T-helper 17 cell (primary cell): ENCODE measurements around the gene OBSCN. TPM values are rescaled to one million over a fixed set of nuclear protein-coding genes. Genes with fewer than 3 reads are reported as not detected.
"Not testable (repeated sequence)": the region's sequence is repeated elsewhere in the genome, so short reads cannot be mapped to it uniquely, and the experiment has no call there.

Experiments used
- ATAC-seq: fragments of 150-1000 bp; cut with Tn5 transposase; 2 replicates; pipeline ENCODE4 v1.10.0; 2021; ENCODE audit warnings: mild to moderate bottlenecking, moderate library complexity
- DNase-seq, 3 donors: peaks; one replicate each; pipeline versions ENCODE4 v3.0.0 to v3.0.0-alpha.2; 2020 to 2021
- H3K9me3 ChIP-seq: one replicate; pipeline ENCODE4 v1.7.0; 2013; ENCODE audit warnings: low read length, mild to moderate bottlenecking; ENCODE audit not compliant: control insufficient read depth, poor library complexity, severe bottlenecking
- H3K27ac Mint-ChIP-seq: one replicate; pipeline ENCODE4 v1.8.0; 2022; ENCODE audit warnings: mild to moderate bottlenecking, moderate library complexity, mixed read lengths
- H3K27me3 Mint-ChIP-seq: one replicate; pipeline ENCODE4 v1.8.0; 2022; ENCODE audit warnings: mixed read lengths
- H3K36me3 Mint-ChIP-seq: one replicate; pipeline ENCODE4 v1.8.0; 2022; ENCODE audit warnings: low read depth, mixed read lengths
- H3K4me1 Mint-ChIP-seq: one replicate; pipeline ENCODE4 v1.8.0; 2022; ENCODE audit warnings: mild to moderate bottlenecking, mixed read lengths
- H3K4me3 Mint-ChIP-seq: one replicate; pipeline ENCODE4 v1.8.0; 2022; ENCODE audit warnings: mild to moderate bottlenecking, moderate library complexity, mixed read lengths
- total RNA-seq, 4 donors: library from RNA in 2 of 4; stranded (reverse) in 2 of 4; gene quantifications; one replicate each; pipeline ENCODE4 v1.2.3 and lab custom pipeline; 2022 to 2026

The OBSCN gene
- total RNA-seq, 2 donors from 2014 or later = 23.1 to 34.2 TPM

DNA sequence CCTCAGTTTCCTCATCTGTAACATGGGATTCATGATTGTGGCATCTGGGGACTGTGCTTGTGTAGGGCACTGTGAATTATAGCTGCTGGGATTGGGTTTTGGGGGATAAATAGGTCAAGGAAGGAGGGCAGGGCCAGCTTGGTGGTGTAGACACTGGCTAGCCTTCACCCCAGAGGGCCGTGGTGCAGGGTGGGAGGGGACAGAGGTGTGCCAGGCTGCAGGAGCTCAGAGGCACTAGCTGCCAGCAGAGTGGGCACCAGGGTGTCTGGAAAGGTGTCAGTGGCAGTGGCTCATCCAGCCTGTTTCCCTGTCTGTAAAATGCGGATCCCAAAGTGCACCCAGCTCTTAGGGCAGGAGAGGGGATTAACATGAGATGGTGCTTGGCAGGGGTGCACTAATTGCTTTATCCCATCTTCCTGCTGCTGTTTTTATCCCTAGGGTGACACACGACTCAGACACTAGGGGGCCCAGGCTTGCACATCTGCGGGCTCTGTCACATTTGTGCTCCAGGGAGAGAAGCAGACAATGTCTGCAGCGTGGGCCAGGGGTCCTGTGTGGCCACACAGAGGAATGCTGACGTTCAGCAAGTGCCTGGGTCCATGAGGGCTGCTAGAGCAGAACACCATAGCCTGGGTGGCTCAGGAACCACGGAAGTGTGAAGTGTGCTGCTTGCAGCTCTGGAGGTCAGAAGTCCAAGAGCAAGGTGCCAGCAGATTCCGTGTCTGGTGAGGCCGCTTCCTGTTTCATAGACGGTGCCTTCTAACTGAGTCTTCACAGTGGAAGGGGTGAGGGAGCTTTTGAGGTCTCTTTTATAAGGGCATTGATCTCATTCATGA is 19.3 kb downstream of the OBSCN start:
- Mint-ChIP-seq H3K4me1 (peaks cover 3% of the 10 kb centered on the region), H3K27ac (no peak overlapping the region), H3K27me3 (no peaks in the 10 kb centered on the region), H3K36me3 (peaks cover 9% of the 10 kb centered on the region), H3K4me3 (no peak overlapping the region)
- DNase-seq = no peak
- no peak for ATAC-seq
- no peaks in the 10 kb centered on the region for H3K9me3 ChIP-seq

DNA sequence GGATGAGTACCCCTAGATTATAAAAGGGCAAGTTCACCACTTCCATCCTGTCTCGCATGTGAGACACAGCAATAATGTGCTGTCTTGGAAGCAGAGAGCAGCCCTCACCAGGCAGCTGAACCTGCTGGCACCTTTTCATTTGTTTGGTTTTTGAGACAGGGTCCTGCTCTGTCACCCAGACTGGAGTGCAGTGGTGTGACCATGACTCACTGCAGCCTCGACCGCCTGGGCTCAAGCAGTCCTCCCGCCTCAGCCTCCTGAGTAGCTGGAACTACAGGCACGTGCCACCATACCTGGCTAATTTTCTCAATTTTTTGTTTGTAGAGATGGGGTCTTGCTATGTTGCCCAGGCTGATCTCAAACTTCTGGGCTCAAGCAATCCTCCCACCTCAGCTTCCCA is 20.3 kb downstream of the OBSCN start:
- H3K27me3 Mint-ChIP-seq, DNase-seq, H3K9me3 ChIP-seq, H3K4me3 Mint-ChIP-seq, H3K27ac Mint-ChIP-seq, H3K36me3 Mint-ChIP-seq, H3K4me1 Mint-ChIP-seq, ATAC-seq: not testable (repeated sequence)

DNA sequence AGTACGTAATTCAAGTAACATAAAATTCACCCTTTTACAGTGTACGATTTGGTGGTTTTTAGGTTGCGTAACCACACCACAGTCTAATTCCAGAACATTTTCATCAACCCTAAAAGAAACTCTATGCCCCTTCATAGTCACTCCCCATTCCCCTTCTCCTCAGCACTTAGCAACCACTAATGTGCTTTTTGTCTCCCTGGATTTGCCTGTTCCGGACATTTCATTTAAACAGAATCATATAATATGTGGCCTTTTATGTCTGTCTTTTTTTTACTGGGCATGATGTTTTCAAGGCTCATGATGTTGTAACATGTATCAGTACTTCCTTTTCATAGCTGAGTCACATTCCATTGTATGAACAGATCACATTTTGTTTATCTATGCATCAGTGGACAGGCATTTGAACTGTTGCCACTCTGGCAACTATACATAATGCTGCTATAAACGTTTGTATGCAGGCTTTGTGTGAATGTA is 20.8 kb downstream of the OBSCN start:
- no peaks in the 10 kb centered on the region for H3K27me3 Mint-ChIP-seq
- DNase-seq = no peak
- peaks cover 9% of the 10 kb centered on the region for H3K36me3 Mint-ChIP-seq
- H3K4me1 Mint-ChIP-seq = peaks cover 3% of the 10 kb centered on the region
- no peak overlapping the region for H3K27ac Mint-ChIP-seq
- no peak overlapping the region for H3K4me3 Mint-ChIP-seq
- no peak for ATAC-seq
- no peaks in the 10 kb centered on the region for H3K9me3 ChIP-seq

DNA sequence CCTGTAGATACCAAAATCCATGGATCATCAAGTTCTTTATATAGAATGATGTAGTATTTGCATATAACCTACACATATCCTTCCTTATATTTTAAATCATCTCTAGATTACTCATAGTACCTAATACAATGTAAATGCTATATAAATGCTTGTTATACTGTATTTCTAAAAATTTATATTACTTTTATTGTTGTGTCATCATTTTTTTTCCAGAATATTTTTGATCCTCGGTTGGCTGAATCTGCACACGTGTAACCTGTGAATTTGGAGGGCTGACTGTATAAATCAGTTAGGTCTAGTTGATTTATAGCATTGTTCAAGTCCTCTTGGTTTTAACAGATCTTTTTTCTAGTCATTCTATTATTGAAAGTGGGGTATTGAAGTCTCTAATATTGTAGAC is 23.3 kb downstream of the OBSCN start:
- Mint-ChIP-seq H3K4me3 (no peak overlapping the region), H3K4me1 (peaks cover 3% of the 10 kb centered on the region), H3K36me3 (peaks cover 8% of the 10 kb centered on the region), H3K27ac (no peak overlapping the region), H3K27me3 (no peaks in the 10 kb centered on the region)
- DNase-seq = no peak
- no peaks in the 10 kb centered on the region for H3K9me3 ChIP-seq
- no peak for ATAC-seq

DNA sequence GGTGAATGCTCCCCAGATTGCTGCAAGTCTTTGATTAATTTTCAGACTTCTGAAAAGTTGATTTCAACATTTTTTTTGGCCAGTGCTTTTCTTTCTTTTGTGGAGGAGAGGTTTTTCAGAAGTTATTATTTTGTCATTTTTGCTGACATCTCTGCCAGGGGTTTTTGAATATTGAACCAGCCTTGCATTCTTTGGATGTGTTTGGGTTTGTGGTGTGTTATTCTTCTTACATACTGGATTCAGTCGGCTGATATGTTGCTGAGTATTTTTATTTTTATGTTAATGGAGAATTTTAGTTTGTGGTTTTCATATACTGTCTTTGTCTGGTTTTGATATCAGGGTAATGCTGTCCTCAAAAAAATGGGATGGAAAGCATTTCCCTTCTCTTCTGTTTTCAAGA is 25.3 kb downstream of the OBSCN start:
- Mint-ChIP-seq H3K4me1 (peaks cover 3% of the 10 kb centered on the region), H3K27me3 (no peaks in the 10 kb centered on the region), H3K27ac (no peak overlapping the region), H3K4me3 (no peak overlapping the region), H3K36me3 (peaks cover 11% of the 10 kb centered on the region)
- DNase-seq (no peak), ATAC-seq (no peak)
- H3K9me3 ChIP-seq = no peaks in the 10 kb centered on the region

DNA sequence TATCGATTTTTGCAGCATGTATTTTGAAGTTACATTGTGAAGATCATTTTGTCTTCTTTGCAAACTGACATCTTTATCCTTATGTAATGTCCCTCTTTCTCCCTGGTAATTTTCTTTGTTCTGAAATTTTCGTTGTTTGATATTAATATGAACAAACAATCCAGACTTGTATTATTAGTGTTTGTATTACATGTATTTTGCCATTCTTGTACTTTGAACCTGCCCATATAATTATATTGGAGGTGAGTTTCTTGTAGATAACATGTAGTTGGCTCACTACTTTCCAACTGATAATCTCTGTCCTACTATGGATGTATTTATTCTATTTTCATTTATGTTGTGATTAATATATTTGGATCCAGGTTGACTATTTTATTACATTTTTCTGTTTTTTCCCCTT is 27.1 kb downstream of the OBSCN start:
- no peak for ATAC-seq
- H3K9me3 ChIP-seq = no peaks in the 10 kb centered on the region
- no peaks in the 10 kb centered on the region for H3K4me1 Mint-ChIP-seq
- peaks cover 17% of the 10 kb centered on the region for H3K36me3 Mint-ChIP-seq
- no peak overlapping the region for H3K27ac Mint-ChIP-seq
- DNase-seq = no peak
- no peaks in the 10 kb centered on the region for H3K27me3 Mint-ChIP-seq
- H3K4me3 Mint-ChIP-seq = no peak overlapping the region

DNA sequence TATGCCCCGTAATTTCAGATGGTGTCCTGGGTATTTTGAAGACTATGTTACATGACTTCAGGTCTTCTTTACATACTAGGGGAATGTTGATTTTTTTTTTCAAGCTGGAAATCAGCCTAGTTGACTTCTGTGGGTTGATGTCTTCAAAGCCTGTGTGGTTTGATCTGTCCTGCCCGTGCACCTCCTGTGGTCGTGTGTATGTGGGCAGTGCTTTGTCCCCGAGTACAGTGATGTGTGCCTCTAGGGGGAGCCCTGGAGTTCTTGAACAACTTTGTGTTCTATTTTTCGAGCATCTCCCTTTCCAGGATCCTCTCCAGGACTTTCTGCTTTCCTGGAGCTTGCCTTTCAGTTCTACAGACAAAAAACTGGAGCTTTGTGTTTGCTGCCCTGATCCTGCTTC is 28.9 kb downstream of the OBSCN start:
- DNase-seq = no peak
- Mint-ChIP-seq H3K36me3 (peaks cover 19% of the 10 kb centered on the region), H3K27ac (no peak overlapping the region), H3K27me3 (no peaks in the 10 kb centered on the region), H3K4me1 (no peaks in the 10 kb centered on the region), H3K4me3 (no peak overlapping the region)
- H3K9me3 ChIP-seq = no peaks in the 10 kb centered on the region
- ATAC-seq = no peak

DNA sequence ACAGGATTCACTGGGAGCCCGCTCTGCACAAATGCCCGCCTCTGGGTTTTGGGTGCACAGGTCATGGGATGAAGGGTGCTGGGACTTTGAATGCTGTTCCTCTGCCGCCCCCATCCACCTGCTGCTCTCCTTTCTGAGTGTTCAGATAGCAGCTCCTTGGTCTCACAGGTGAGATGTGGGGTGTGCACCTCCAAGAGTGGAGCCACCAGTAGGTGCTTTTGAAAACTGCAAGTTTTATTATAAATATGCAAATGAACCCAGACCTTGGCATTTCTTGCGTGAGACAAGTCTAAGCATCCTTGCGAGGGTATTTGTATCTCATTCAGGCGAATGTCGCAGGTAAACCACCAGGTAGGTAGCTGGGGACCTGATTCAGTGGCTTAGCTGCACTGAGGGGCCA is 30.2 kb downstream of the OBSCN start:
- Mint-ChIP-seq H3K27me3 (no peaks in the 10 kb centered on the region), H3K4me3 (no peak overlapping the region), H3K36me3 (peaks cover 16% of the 10 kb centered on the region), H3K27ac (no peak overlapping the region), H3K4me1 (no peaks in the 10 kb centered on the region)
- DNase-seq (no peak), ATAC-seq (no peak)
- peaks cover 5% of the 10 kb centered on the region for H3K9me3 ChIP-seq

DNA sequence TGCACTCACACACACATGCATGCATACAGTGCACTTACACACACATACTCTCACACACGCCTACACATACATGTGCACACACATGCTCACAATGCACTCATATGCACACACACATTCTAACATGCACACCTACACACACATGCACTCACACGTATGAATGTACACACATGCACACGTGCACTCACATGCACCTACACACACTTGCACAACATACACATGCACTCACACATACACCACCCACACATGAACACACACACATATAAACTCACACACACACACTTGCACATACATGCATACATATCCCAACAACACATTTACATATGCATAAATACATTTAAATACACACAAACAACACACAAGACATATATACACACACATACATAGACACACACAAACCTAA is 30.6 kb downstream of the OBSCN start:
- H3K9me3 ChIP-seq = peaks cover 5% of the 10 kb centered on the region
- H3K36me3 Mint-ChIP-seq = peaks cover 17% of the 10 kb centered on the region

DNA sequence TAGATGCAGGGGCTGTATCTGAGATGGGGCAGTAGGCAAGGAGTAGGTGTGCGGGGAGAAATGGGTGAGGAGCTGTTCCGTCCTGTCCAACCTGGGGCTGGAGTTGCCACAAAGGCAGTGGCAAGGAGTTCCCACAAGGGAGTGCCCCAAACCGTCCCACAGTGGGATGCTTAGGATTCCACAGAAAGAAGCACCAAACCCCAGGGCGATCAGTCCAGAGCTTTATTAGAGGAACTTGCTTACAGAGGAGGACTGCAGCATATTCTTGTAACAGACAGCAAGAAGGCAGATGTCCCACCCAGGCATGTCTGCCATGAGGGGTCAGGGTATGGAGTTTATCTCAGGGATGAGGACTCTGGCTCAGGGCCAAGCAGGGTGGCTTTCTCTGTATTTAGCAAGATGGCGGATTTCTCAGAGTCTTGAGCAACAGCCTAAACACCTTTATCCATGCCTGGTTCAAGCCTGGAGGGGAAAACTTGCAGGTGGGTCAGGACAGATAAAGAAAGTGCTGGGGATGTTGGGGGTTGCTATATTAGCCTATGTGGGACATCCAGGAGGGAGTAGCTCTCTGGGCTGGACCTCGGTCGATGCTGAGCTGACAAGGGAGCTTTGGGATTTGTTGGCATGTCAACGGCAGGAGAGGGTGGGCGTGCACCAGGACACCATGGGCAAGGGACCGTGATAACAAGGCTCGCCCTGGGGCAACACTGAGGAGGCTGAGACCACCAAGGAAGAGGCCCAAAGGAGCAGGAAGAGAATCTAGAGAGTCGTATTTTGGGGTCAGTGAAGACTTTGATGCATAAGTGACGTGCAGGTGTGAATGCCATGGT is 32.8 kb downstream of the OBSCN start:
- no peak for ATAC-seq
- H3K27me3 Mint-ChIP-seq = no peaks in the 10 kb centered on the region
- no peaks in the 10 kb centered on the region for H3K4me1 Mint-ChIP-seq
- H3K9me3 ChIP-seq = peaks cover 7% of the 10 kb centered on the region
- H3K27ac Mint-ChIP-seq = no peak overlapping the region
- peaks cover 16% of the 10 kb centered on the region for H3K36me3 Mint-ChIP-seq
- no peak overlapping the region for H3K4me3 Mint-ChIP-seq
- DNase-seq = no peak

More for the DNA sequence above, 30.6 kb downstream of the OBSCN start:
- Mint-ChIP-seq H3K27ac (no peak overlapping the region), H3K4me3 (no peak overlapping the region), H3K27me3 (no peaks in the 10 kb centered on the region), H3K4me1 (no peaks in the 10 kb centered on the region)
- no peak for DNase-seq
- no peak for ATAC-seq

- peaks cover 9% of the 10 kb centered on the region for H3K9me3 ChIP-seq
- no peak overlapping the region for H3K27ac Mint-ChIP-seq
- H3K27me3 Mint-ChIP-seq = no peaks in the 10 kb centered on the region
- ATAC-seq (no peak), DNase-seq (no peak)
- H3K36me3 Mint-ChIP-seq = peaks cover 16% of the 10 kb centered on the region
- no peaks in the 10 kb centered on the region for H3K4me1 Mint-ChIP-seq
- H3K4me3 Mint-ChIP-seq = no peak overlapping the region
These were observed 33.4 kb downstream of the OBSCN start for GRCh38 chr1:228241259-228241658.

DNA sequence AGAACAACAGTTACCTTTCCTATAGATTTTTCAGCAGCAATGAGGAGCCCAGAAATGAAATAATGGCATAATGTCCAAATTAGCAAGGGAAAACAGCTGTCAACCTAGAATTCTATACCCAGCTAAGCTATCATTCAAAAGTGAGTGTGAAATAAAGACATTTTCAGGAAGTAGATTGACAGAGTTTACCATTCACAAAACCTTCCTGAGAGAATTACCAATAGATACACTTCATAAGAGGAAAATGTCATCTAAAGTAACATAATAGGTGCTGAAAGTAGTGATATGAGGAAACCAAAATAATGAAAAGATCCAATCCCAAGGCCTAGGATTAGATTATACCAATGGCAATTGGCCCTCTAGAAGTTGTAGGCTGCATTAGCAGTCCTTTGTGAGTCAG is 34.6 kb downstream of the OBSCN start:
- H3K4me3 Mint-ChIP-seq = no peak overlapping the region

DNA sequence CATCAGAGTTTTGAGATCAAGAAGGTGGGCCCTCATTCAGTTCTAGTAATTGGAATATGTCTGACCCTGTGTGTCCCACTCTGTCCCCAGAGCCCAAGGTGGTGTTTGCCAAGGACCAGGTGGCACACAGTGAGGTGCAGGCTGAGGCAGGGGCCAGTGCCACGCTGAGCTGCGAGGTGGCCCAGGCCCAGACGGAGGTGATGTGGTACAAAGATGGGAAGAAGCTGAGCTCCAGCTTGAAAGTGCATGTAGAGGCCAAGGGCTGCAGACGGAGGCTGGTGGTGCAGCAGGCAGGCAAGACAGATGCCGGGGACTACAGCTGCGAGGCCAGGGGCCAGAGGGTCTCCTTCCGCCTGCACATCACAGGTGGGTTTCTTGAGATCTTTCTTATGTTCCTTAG is 35.2 kb downstream of the OBSCN start:
- H3K9me3 ChIP-seq = peaks cover 9% of the 10 kb centered on the region
- peaks cover 14% of the 10 kb centered on the region for H3K36me3 Mint-ChIP-seq
- H3K27me3 Mint-ChIP-seq = no peaks in the 10 kb centered on the region
- H3K27ac Mint-ChIP-seq = no peak overlapping the region
- no peaks in the 10 kb centered on the region for H3K4me1 Mint-ChIP-seq
- no peak overlapping the region for H3K4me3 Mint-ChIP-seq
- DNase-seq (no peak), ATAC-seq (no peak)

More for the DNA sequence above, 34.6 kb downstream of the OBSCN start:
- Mint-ChIP-seq H3K4me1 (no peaks in the 10 kb centered on the region), H3K27ac (no peak overlapping the region), H3K36me3 (peaks cover 14% of the 10 kb centered on the region), H3K27me3 (no peaks in the 10 kb centered on the region)
- DNase-seq (no peak), ATAC-seq (no peak)
- H3K9me3 ChIP-seq = peaks cover 9% of the 10 kb centered on the region
